ENCODE results near the gene ST6GALNAC5.

The ST6GALNAC5 gene

DNA sequence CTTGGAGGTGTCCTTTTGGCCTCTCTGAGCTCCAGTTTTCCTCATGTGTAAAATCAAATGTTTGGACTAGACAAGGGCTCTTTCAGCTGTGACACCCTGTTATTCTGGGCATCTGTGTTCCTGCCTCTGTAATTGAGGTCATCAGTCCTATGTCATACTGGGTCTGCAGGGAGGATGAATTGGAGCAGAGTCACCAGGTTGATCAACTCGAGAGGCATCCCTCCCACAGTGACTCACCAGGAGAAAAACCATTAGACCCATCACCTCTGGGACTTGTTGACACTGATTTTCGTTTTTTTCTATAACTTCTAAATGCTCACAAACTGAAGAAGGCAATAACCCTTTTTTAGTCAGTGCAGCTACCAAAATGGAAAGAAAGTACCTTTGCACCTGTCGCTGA, 82.2 kb downstream of the ST6GALNAC5 start:
- TF ChIP-seq CTCF (IDR thresholded peaks at IDR 0.05; ENCODE audit: low read depth, low read length): no peak

GRCh38 chr1:76950306-76950705, 83.0 kb downstream of the ST6GALNAC5 start:
- DNase-seq (ENCODE audit: extremely low read depth, low read depth): no peak
- no peak for TF ChIP-seq CTCF (IDR thresholded peaks at IDR 0.05; ENCODE audit: low read depth, low read length)

More for the DNA sequence above, 82.2 kb downstream of the ST6GALNAC5 start:
- DNase-seq (ENCODE audit: extremely low read depth, low read depth): no peak

- DNase-seq (ENCODE audit: extremely low read depth, low read depth): no peak
- TF ChIP-seq CTCF (IDR thresholded peaks at IDR 0.05; ENCODE audit: low read depth, low read length): no peak
These were observed 83.9 kb downstream of the ST6GALNAC5 start for GRCh38 chr1:76951153-76951552.

- no peak for TF ChIP-seq CTCF (IDR thresholded peaks at IDR 0.05; ENCODE audit: low read depth, low read length)
- no peak for DNase-seq (ENCODE audit: extremely low read depth, low read depth)
These were observed 88.4 kb downstream of the ST6GALNAC5 start for GRCh38 chr1:76955652-76956051.

DNA sequence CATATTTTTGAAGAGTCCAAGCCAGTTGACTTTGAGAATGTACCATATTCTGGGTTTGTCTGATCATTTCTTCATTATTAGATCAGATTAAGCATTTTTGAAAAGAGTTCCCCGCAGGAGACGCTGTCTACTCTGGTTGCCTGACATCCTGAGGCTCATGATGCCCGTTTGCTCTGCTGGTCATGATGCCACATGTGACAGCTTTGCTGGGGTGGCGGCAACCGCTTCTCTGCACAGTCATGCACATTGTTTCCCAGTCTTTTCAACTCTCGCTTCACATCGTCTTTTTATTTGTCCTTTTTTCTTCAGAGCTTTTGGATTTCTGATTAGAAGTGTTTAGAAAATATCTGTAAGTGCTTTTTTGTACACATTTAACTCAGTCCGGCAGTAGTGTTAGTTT, 90.7 kb downstream of the ST6GALNAC5 start:
- TF ChIP-seq CTCF (IDR thresholded peaks at IDR 0.05; ENCODE audit: low read depth, low read length): no peak
- DNase-seq (ENCODE audit: extremely low read depth, low read depth): no peak

DNA sequence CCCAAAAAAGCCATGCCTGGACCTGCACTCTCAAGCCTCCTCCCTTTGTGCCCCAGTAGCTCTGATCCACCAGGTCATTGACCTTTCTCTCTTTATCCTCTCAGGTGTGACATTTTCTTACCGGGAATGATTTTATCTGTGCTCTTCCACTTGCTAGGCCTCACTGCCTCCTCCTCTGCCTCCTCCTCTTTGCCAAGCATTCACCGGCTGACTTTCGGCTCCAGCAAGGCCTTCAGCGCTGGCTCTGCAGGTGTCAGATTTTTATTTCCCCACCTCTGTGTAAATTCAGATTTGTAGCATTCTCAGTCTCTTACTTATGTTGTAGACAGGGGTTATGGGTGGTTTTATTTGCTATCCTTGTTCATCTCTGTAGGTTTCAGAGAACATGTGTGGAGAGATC, 91.5 kb downstream of the ST6GALNAC5 start:
- no peak for TF ChIP-seq CTCF (IDR thresholded peaks at IDR 0.05; ENCODE audit: low read depth, low read length)
- DNase-seq (ENCODE audit: extremely low read depth, low read depth): no peak

DNA sequence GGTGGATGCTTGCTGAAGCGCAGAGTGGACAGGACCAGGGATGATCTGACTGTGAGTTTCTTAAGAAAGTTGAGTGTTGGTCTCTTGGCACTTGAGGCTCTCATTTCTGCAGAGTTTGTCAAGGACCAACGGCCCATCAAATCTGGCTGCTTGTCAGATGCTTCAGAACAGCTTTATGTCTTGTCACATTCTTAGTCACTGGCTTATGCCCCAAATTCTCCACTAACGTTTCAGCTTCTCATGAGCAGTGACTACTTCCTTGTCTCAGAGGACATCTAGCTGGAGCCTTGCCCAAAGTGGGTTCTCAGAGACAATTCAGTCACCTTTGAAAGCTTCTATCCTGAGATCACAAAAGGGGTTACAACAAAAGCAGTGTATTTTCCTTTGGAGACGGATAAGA, 92.3 kb downstream of the ST6GALNAC5 start:
- DNase-seq (ENCODE audit: extremely low read depth, low read depth): no peak
- no peak for TF ChIP-seq CTCF (IDR thresholded peaks at IDR 0.05; ENCODE audit: low read depth, low read length)

Data from AG09319 (cell line).